HG03558 (cell line): ENCODE data around the gene FBXW9.
"Not testable (repeated sequence)": the region's sequence is repeated elsewhere in the genome, so short reads cannot be mapped to it uniquely, and the experiment has no call there.

Source experiments
- ATAC-seq: cut with Tn5 transposase; IDR thresholded peaks from one replicate; pipeline ENCODE4 v1.9.1; 2021; ENCODE audit warnings: moderate number of reproducible peaks; ENCODE audit not compliant: unreplicated experiment; ENCODE audit errors: extremely low read depth

FBXW9 gene

GRCh38 chr19:12687496-12688196, 8.8 kb downstream of the FBXW9 start, which contains the start of gene GNG14:
Gene GNG14, plus strand, starts transcription at chr19:12687998. Its CDS starts 51 bp downstream, at chr19:12688049.
- ATAC-seq, result no peak

DNA sequence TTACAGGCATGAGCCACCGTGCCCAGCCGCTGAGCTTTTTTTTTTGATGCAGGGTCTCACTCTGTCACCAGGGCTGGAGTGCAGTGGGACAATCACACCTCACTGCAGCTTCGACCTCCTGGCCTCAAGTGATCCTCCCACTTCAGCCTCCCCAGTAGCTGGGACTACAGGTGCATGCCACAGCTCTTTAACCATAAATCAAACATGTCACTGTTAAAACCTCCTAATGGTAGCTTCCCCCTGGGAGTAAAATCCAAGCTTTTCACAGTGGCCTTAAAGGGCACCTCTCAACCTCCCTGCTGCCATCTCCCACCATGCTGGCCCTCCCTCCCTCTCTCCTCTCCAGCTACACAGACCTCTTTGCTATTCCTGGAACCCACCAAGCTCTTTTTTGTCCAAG, 10.6 kb downstream of the FBXW9 start:
- ATAC-seq, result no peak

- ATAC-seq, result peak; percentile 55
Measured at GRCh38 chr19:12681074-12681987, 15.1 kb downstream of the FBXW9 start, which contains the start of gene DHPS. Gene DHPS, minus strand, starts transcription at chr19:12681880. Its CDS starts 114 bp downstream, at chr19:12681766.

GRCh38 chr19:12680034-12680433, 16.4 kb downstream of the FBXW9 start:
- no peak for ATAC-seq

DNA sequence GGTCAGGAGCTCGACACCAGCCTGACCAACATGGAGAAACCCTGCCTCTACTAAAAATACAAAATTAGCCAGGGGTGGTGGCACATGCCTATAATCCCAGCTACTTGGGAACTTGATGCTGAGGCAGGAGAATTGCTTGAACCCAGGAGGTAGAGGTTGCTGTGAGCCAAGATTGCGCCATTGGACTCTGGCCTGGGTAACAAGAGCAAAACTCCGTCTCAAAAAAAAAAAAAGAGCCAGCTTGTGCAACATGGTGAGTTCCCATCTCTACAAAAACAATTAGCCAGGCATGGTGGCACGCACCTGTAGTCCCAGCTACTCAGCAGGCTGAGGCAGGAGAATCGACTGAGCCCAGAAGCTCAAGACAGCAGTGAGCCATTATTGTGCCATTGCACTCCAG, 18.4 kb downstream of the FBXW9 start:
- ATAC-seq, result not testable (repeated sequence)

GRCh38 chr19:12676928-12677327, 19.5 kb downstream of the FBXW9 start:
- no peak for ATAC-seq

DNA sequence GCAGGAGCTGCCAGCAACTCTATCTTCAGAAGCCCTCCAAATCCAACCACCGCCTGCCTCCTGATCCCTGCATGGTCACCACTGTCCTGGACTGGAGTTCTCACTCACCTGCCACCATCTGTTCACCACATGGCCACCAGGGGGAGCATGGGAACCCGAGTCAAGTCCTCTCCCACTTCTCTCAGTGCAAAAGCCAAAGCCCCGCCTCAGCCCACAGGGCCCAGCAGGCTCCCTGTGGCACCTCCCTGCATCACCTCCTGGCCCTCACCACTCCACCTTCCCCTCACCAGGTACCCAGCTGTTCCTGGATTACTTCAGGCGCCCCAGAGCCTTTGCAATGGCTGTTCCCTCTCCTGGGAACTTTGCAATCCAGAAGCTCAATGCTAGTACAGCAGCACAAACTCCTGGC, 20.0 kb downstream of the FBXW9 start:
- ATAC-seq, result no peak

DNA sequence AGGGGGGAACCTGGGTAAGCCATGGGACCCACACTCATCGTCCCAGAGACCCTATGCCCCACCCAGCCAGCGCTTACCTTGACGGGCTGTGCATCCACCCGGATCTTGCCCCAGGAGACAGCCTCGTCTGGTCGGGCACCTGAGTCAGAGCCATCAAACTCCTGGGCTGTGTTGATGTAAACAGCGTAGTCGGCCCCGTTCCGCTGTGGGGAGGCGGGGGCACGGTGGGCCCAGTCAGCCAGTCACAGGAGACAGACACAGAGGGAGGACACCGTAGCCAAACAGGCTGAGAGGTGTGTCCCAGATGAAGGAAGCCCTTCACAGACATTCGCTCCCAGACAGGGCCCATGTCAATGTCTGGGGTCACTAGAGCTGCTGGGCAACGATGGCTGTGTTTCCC, 20.5 kb downstream of the FBXW9 start:
- no peak for ATAC-seq

DNA sequence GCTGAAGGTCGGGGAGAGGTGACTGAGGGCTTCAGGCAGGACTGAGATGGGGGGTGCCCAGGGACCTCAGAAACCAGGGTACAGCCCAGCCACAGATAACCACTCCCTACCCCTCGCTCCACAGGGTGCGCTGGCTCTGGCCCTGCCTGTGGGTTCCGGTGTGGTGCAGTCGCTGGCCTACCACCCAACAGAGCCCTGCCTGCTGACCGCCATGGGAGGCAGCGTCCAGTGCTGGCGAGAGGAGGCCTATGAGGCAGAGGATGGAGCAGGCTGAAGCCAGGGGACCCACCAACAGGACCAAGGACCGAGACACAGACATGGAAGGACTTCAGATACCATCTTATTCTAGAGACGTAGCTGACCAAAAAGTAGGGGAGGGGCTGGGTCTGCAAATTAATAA, 21.0 kb downstream of the FBXW9 start:
- ATAC-seq, result no peak

- ATAC-seq, result no peak
Measured at GRCh38 chr19:12672744-12673143, 23.7 kb downstream of the FBXW9 start.

- no peak for ATAC-seq
Measured at GRCh38 chr19:12670159-12670928, 26.1 kb downstream of the FBXW9 start.

- ATAC-seq, result no peak
Measured at GRCh38 chr19:12669270-12670158, 26.9 kb downstream of the FBXW9 start.

DNA sequence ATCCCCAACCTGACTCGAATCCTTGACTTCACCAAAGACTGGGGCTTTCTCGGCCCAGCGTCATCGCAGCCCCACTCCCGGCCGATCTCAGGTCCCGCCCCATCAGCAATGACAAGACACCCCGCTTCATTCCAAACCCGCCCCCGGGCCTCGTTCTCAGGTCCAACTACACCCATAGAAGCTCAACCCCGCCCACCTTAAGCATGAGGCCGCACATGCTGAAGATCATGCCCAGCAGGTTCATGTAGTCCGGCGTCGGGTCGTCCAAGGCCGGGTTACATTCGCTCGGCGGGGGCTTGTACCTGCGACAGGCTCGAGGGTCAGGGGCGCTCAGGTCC, 27.5 kb downstream of the FBXW9 start:
- no peak for ATAC-seq

DNA sequence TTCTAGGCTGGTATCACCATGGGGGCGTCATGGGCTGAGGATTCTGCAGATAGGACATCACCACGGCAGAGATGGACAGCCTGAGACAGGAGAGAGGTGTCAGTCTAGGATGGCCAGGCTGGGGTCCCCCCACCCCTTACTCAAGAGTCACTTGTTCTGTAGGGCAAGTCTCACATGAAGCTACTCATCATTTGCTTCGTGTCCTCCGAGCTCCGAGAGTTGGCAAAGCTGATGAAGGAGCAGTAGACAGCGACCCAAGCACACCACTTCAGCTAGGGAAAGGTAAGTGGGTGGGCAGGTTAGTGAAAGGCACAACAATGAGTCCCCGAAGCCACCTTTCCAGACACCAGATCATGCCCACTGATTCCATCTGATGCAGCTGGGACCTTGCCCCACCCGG, 28.1 kb downstream of the FBXW9 start:
- no peak for ATAC-seq

- ATAC-seq, result no peak
Measured at GRCh38 chr19:12667731-12668302, 28.6 kb downstream of the FBXW9 start.

DNA sequence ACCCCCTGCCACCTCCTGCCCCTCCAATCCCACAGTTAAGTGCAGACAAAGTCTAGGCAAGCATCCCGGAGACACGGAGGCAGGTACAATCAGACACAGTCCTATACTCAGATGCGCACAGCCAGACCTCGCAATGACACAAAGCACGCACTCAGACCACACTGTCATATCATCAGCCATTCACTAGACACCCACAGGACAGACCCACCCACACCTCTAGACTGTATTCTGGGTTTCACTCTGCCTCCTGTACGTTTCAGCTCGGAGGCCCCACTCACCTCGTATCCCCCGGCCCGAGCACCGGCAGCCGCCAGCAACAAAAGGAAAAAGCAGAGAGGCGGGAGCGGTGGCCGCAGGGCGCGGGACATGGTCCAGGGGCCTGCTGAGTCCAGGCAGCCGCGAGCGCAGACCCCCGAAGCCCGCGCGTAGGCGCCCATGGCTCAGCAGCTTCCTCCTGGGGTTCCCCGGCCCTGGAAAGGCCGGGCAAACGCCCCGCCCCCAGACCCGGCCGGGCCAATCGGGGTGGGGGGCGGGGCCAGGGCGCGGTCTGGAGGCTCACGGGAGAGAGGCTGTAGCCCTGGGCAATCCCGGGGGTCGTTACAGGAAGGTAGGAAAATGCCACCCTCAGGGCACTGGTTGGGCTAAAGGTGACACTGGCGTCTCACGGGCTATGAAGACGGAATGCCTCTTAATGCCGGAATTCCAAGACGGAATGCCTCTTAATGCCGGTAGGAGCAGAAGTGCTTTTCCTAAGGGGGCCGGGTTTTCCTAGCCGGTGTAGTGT, 30.0 kb downstream of the FBXW9 start, which contains the start of the genes MAN2B1 and WDR83:
MAN2B1 (minus strand) TSS at position 478 of the 784 bp plus-strand sequence; CDS start at position 437, 41 bp downstream.
WDR83 (plus strand) TSS at position 543 of the 784 bp plus-strand sequence. CDS start 2,984 bp downstream, outside the sequence.
- ATAC-seq, result no peak

DNA sequence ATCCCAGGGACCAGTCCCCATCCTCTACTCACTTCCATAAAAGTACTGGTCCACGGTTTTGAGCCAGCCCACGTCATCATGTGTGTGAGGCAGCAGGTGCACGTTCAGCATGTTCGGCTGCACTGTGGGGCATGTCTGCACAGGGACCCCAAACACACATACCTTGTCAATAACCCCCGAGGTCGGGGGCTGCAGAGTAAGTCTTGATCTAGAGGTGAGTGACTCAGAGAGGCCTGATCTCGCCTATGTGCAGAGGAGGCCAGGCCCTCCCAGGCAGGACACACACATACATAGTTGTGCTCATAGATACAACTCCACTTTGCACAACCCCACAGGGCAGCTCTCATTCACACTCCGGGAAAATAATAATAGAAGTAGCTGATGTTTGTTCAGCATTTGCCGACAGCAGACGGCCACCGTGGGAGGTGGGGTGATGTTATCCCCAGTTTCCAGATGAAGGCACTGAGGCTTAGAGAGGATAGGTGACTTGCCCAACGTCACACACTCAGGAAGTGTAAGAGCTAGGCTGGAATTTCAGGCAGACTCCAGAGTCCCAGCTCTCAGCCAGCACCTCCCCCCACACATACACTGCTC, 30.7 kb downstream of the FBXW9 start:
- ATAC-seq, result no peak

DNA sequence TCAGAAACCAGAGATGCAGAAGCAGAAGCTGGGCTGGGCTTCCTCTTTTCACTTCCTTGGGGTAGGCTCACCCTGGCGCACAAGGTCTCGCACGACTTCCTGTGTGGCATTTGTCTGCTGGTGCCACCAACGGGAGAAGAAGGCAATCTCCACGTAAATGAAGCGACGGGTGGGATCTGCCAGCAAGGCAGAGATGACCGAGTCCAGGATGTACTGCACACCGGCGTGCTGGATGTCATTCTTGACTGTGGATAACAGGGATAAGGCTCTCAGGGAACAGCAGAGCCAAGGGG, 31.2 kb downstream of the FBXW9 start:
- no peak for ATAC-seq
